HepG2 (cell line): ENCODE results near the gene FAM217B. TPM values are rescaled to one million over a fixed set of nuclear protein-coding genes. Genes with fewer than 3 reads are reported as not detected.

Experiments used
- ATAC-seq: fragments of 200-7000 bp; cut with Tn5 transposase; 3 replicates; pipeline ENCODE4 v1.9.1; 2020; ENCODE audit warnings: mild to moderate bottlenecking, moderate library complexity
- BruUV-seq: library from RNA; stranded (reverse); fragments of 400-500 nt; replicated peaks from 2 replicates; lab custom pipeline; 2021; lab: Mats Ljungman, UMichigan
- CTCF ChIA-PET: fragments of 300-600 bp; formaldehyde crosslinking; extraction: SDS; loops from one replicate; lab custom pipeline; 2021; ENCODE audit warnings: low total read pairs, inconsistent platforms, low intra/inter-chr PET ratio; lab: Yijun Ruan, JAX
- POLR2A ChIA-PET: fragments of 350-600 bp; sonication (Branson Sonifier 250); formaldehyde crosslinking; loops from one replicate; lab custom pipeline; 2020; ENCODE audit warnings: antibody characterized with exemption, inconsistent platforms; lab: Yijun Ruan, JAX
- DNase-seq: peaks from one replicate; pipeline ENCODE4 v3.0.0-alpha.2; 2015; ENCODE audit warnings: low spot score
- FAIRE-seq: peaks from 3 replicates; lab custom pipeline; 2011; peaks lifted over from hg19 to GRCh38; lab: Jason Lieb, UNC
- H2AFZ ChIP-seq: one replicate; pipeline ENCODE4 v1.6.1; 2011; ENCODE audit warnings: low read length, inconsistent platforms
- H3K27ac ChIP-seq: fragments of 300-600 bp; 3 replicates; pipeline ENCODE4 v1.8.0; 2011; ENCODE audit warnings: mixed run types, mild to moderate bottlenecking, mixed read lengths, low read length, inconsistent platforms; ENCODE audit not compliant: insufficient read depth; ENCODE audit errors: extremely low read length
- H3K27me3 ChIP-seq, 2 experiments: fragments of 200-600 bp in 1 of 2; 2 replicates in 1 of 2; 3 replicates in 1 of 2; pipeline versions ENCODE4 v1.6.0 to v1.8.0; 2011; ENCODE audit warnings: low read length in 2 of 2, mild to moderate bottlenecking in 2 of 2, moderate library complexity in 2 of 2, inconsistent platforms in 1 of 2; ENCODE audit not compliant: insufficient read depth in 2 of 2, control insufficient read depth in 1 of 2
- H3K36me3 ChIP-seq, 2 experiments: fragments of 200-600 bp in 1 of 2; replicated peaks in 1 of 2; 2 replicates in 1 of 2; 3 replicates in 1 of 2; pipeline versions ENCODE4 v1.5.1 to v1.8.0; 2011; ENCODE audit warnings: low read length in 2 of 2, inconsistent platforms in 1 of 2; ENCODE audit not compliant: insufficient read depth in 2 of 2, control insufficient read depth in 1 of 2
- H3K4me1 ChIP-seq: 2 replicates; pipeline ENCODE4 v1.5.1; 2012; ENCODE audit warnings: low read length, inconsistent platforms; ENCODE audit not compliant: insufficient read depth
- H3K4me2 ChIP-seq: 2 replicates; pipeline ENCODE4 v1.6.0; 2011; ENCODE audit warnings: low read depth, low read length, inconsistent platforms
- H3K4me3 ChIP-seq, 3 experiments: fragments of 200-600 bp in 1 of 3; sonication (generic), shearing (Covaris generic) in 1 of 3; replicated peaks in 1 of 3; 2 replicates each; pipeline ENCODE4 v1.5.1; 2011 to 2016; ENCODE audit warnings: low read length in 3 of 3, inconsistent platforms in 2 of 3, low read depth in 2 of 3, mild to moderate bottlenecking in 2 of 3, control low read depth in 1 of 3, mixed read lengths in 1 of 3; ENCODE audit not compliant: insufficient read depth in 1 of 3
- H3K79me2 ChIP-seq: one replicate; pipeline ENCODE4 v1.6.1; 2011; ENCODE audit warnings: low read length, inconsistent platforms; ENCODE audit not compliant: insufficient read depth
- H3K9ac ChIP-seq: 2 replicates; pipeline ENCODE4 v1.6.0; 2011; ENCODE audit warnings: mild to moderate bottlenecking, low read depth, low read length, inconsistent platforms; ENCODE audit not compliant: insufficient read depth
- H3K9me3 ChIP-seq: 2 replicates; pipeline ENCODE4 v1.5.1; 2012; ENCODE audit warnings: mild to moderate bottlenecking, low read length
- H4K20me1 ChIP-seq: 2 replicates; pipeline ENCODE4 v1.6.0; 2011; ENCODE audit warnings: inconsistent platforms, mild to moderate bottlenecking, low read length, moderate library complexity; ENCODE audit not compliant: insufficient read depth
- BRCA1 ChIP-seq: sonication (generic); formaldehyde crosslinking; IDR thresholded peaks from 2 replicates; pipeline ENCODE4 v1.4.0; 2020; ENCODE audit warnings: missing genetic modification reagents
- CREM ChIP-seq, 2 experiments: sonication (generic) in 1 of 2; formaldehyde crosslinking in 1 of 2; IDR thresholded peaks; 2 replicates each; pipeline versions ENCODE4 v1.4.0 to v1.6.1; 2016 to 2020; ENCODE audit warnings: antibody characterized with exemption in 1 of 2, mild to moderate bottlenecking in 1 of 2, missing genetic modification reagents in 1 of 2
- DMAP1 ChIP-seq: IDR thresholded peaks from 2 replicates; pipeline ENCODE4 v1.6.1; 2016
- KDM1A ChIP-seq: IDR thresholded peaks from 2 replicates; pipeline ENCODE4 v1.6.1; 2016; ENCODE audit warnings: missing compliant biosample characterization
- KLF15 ChIP-seq: sonication (generic); formaldehyde crosslinking; IDR thresholded peaks from 2 replicates; pipeline ENCODE4 v1.8.1; 2023; ENCODE audit warnings: borderline replicate concordance, mild to moderate bottlenecking, inconsistent platforms, missing genetic modification reagents, mixed read lengths
- MYC ChIP-seq: sonication (generic); formaldehyde crosslinking; IDR thresholded peaks from 2 replicates; pipeline ENCODE4 v1.9.0; 2021; ENCODE audit warnings: missing genetic modification reagents, borderline replicate concordance
- NCOA2 ChIP-seq: sonication (generic); formaldehyde crosslinking; IDR thresholded peaks from 2 replicates; pipeline ENCODE4 v1.8.0; 2022; ENCODE audit warnings: inconsistent platforms
- NPAS2 ChIP-seq: sonication (generic); formaldehyde crosslinking; IDR thresholded peaks from 2 replicates; pipeline ENCODE4 v1.8.0; 2022; ENCODE audit warnings: mild to moderate bottlenecking, missing genetic modification reagents, borderline replicate concordance
- PHF8 ChIP-seq: sonication (generic); formaldehyde crosslinking; IDR thresholded peaks from 2 replicates; pipeline ENCODE4 v1.5.0; 2020; ENCODE audit warnings: missing genetic modification reagents
- RFX1 ChIP-seq: fragments of 450-650 bp; IDR thresholded peaks from 2 replicates; pipeline ENCODE4 v1.6.1; 2017
- TAF15 ChIP-seq: fragments of 200-400 bp; formaldehyde crosslinking; IDR thresholded peaks from one replicate; pipeline ENCODE4 v1.6.1; 2018; ENCODE audit warnings: mild to moderate bottlenecking, low read depth, low read length; ENCODE audit not compliant: poor library complexity, severe bottlenecking
- TMF1 ChIP-seq: sonication (generic); formaldehyde crosslinking; IDR thresholded peaks from 2 replicates; pipeline ENCODE4 v1.8.1; 2022; ENCODE audit warnings: low read depth, missing genetic modification reagents
- YEATS4 ChIP-seq: sonication (generic); formaldehyde crosslinking; IDR thresholded peaks from 2 replicates; pipeline ENCODE4 v1.4.0; 2020; ENCODE audit warnings: missing genetic modification reagents, borderline replicate concordance
- ZNF333 ChIP-seq: sonication (generic); formaldehyde crosslinking; IDR thresholded peaks from 2 replicates; pipeline ENCODE4 v1.4.0; 2020; ENCODE audit warnings: mild to moderate bottlenecking, missing genetic modification reagents, borderline replicate concordance
- ZNF556 ChIP-seq: sonication (generic); formaldehyde crosslinking; IDR thresholded peaks from 2 replicates; pipeline ENCODE4 v1.4.0; 2020; ENCODE audit warnings: mild to moderate bottlenecking, missing genetic modification reagents, borderline replicate concordance
- in situ Hi-C: cut with HindIII; loops from 2 replicates; pipeline ENCODE4 v1.10.0; 2017; ENCODE audit warnings: low pct_unique_long_range_greater_than_20kb; ENCODE audit not compliant: extremely low pct_ligation_motif_present
- intact Hi-C: fragments of 100-400 bp; cut with micrococcal nuclease; formaldehyde crosslinking; loops from one replicate; pipeline ENCODE4 v1.10.0; 2022; ENCODE audit not compliant: unreplicated experiment
- polyA plus RNA-seq, 8 experiments: library from polyadenylated mRNA; depleted of rRNA in 3 of 8; stranded (reverse) in 7 of 8; unstranded in 1 of 8; fragments of >200 nt; fragmentation: Illumina TruSeq in 4 of 8; extraction: Trizol in 4 of 8; gene quantifications; 2 replicates each; pipeline versions ENCODE4 v1.2.1 to v1.2.3, GENCODE V29; 2011 to 2016; ENCODE audit warnings: low read depth in 4 of 8, missing spikeins in 1 of 8, mixed read lengths in 1 of 8; ENCODE audit not compliant: insufficient read depth in 1 of 8
- total RNA-seq, 5 experiments: library from RNA; depleted of rRNA; stranded (reverse); fragments of >200 nt; fragmentation: Illumina TruSeq; extraction: Trizol; gene quantifications; 2 replicates each; pipeline ENCODE4 v1.2.3, GENCODE V29; 2016; ENCODE audit warnings: low read depth in 1 of 5
- TF ChIP-seq, protein P1 (sequence below): sonication (generic); formaldehyde crosslinking; IDR thresholded peaks from 2 replicates; pipeline ENCODE4 v1.4.0; 2020; ENCODE audit warnings: missing genetic modification reagents, borderline replicate concordance
- TF ChIP-seq, protein P2 (sequence below): sonication (generic); formaldehyde crosslinking; IDR thresholded peaks from 2 replicates; pipeline ENCODE4 v1.8.0; 2022; ENCODE audit warnings: mild to moderate bottlenecking, missing genetic modification reagents, moderate library complexity
- TF ChIP-seq, protein P3 (sequence below): sonication (generic); formaldehyde crosslinking; IDR thresholded peaks from 2 replicates; pipeline ENCODE4 v1.4.0; 2020; ENCODE audit warnings: missing genetic modification reagents

Gene FAM217B
- total and polyA plus RNA-seq, 2 of the 13 experiments (the other 11 are each of a cell fraction or from before 2014, with no cell fraction given) = 11.1 to 14.3 TPM

DNA sequence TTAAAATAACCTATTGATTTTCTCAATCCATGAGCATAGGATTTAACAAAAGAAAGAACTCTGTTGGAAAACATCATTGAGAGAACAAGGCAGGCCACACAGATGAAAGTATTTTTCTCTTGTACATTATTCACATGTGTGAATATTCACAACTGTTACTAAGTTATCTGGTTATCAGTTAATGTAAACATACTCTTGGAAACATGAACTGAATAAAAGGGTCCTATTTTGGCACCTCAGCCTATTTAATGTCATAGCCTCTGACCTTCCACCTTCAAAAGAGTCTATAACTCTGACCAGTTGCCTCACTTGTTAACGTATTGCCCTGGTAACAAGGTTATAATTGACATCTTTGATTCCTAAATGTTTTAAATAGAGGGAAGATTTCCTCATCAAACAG, 14.8 kb upstream of the FAM217B start (continued):
- TF ChIP-seq CREM (IDR thresholded peaks at IDR 0.05) (no peak), CREM (CRISPR knock-in tag; IDR thresholded peaks at IDR 0.05) (no peak), YEATS4 (CRISPR knock-in tag) (no peak), PHF8 (CRISPR knock-in tag) (no peak), DMAP1 (no peak), RFX1 (no peak)
- TF ChIP-seq, protein P1, sequence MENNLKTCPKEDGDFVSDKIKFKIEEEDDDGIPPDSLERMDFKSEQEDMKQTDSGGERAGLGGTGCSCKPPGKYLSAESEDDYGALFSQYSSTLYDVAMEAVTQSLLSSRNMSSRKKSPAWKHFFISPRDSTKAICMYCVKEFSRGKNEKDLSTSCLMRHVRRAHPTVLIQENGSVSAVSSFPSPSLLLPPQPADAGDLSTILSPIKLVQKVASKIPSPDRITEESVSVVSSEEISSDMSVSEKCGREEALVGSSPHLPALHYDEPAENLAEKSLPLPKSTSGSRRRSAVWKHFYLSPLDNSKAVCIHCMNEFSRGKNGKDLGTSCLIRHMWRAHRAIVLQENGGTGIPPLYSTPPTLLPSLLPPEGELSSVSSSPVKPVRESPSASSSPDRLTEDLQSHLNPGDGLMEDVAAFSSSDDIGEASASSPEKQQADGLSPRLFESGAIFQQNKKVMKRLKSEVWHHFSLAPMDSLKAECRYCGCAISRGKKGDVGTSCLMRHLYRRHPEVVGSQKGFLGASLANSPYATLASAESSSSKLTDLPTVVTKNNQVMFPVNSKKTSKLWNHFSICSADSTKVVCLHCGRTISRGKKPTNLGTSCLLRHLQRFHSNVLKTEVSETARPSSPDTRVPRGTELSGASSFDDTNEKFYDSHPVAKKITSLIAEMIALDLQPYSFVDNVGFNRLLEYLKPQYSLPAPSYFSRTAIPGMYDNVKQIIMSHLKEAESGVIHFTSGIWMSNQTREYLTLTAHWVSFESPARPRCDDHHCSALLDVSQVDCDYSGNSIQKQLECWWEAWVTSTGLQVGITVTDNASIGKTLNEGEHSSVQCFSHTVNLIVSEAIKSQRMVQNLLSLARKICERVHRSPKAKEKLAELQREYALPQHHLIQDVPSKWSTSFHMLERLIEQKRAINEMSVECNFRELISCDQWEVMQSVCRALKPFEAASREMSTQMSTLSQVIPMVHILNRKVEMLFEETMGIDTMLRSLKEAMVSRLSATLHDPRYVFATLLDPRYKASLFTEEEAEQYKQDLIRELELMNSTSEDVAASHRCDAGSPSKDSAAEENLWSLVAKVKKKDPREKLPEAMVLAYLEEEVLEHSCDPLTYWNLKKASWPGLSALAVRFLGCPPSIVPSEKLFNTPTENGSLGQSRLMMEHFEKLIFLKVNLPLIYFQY = no peak

DNA sequence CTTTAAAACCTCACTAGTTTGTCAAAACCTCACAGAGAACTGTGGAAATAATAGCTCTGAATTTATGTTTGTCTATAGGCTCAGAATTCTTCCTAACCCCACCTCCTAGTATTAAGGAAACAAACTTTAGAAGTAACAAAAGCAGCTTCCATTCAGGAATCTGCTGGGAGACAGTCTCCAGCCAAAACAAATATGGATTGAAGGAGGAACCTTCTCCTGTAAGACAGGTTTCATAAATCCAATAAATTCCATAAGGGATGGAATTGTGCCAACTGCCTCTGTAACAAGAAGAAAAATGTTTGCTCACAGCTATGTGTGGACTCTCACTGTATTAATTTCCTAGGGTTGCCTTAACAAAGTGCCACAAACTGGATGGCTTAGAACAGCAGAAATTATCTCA, 14.3 kb upstream of the FAM217B start:
- Histone ChIP-seq H3K27ac (no peak overlapping the region), H3K9ac (no peak overlapping the region), H3K79me2 (no peaks in the 10 kb centered on the region), H3K9me3 (no peaks in the 10 kb centered on the region), H4K20me1 (no peaks in the 10 kb centered on the region), H3K4me1 (no peaks in the 10 kb centered on the region), H3K4me2 (no peak overlapping the region), H3K27me3 (no peaks in the 10 kb centered on the region), H3K36me3 (no peaks in the 10 kb centered on the region), H2AFZ (no peak overlapping the region), H3K4me3 (no peak overlapping the region)
- POLR2A ChIA-PET = no interaction called here
- CTCF ChIA-PET = no interaction called here
- DNase-seq = no peak
- FAIRE-seq = no peak
- no peak for ATAC-seq
- intact Hi-C loops (no loop called here), in situ Hi-C loops (no loop called here)
- no TSS peak for BruUV-seq
- TF ChIP-seq ZNF556 (CRISPR knock-in tag) (no peak), KDM1A (CRISPR knock-in tag) (no peak), TMF1 (CRISPR knock-in tag) (no peak), ZNF333 (no peak), MYC (CRISPR knock-in tag) (no peak), TAF15 (no peak), KLF15 (CRISPR knock-in tag) (no peak), BRCA1 (CRISPR knock-in tag) (no peak), NCOA2 (no peak), NPAS2 (CRISPR knock-in tag) (no peak)
- TF ChIP-seq, protein P2, sequence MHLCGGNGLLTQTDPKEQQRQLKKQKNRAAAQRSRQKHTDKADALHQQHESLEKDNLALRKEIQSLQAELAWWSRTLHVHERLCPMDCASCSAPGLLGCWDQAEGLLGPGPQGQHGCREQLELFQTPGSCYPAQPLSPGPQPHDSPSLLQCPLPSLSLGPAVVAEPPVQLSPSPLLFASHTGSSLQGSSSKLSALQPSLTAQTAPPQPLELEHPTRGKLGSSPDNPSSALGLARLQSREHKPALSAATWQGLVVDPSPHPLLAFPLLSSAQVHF (CRISPR knock-in tag) = no peak
- TF ChIP-seq, protein P3, sequence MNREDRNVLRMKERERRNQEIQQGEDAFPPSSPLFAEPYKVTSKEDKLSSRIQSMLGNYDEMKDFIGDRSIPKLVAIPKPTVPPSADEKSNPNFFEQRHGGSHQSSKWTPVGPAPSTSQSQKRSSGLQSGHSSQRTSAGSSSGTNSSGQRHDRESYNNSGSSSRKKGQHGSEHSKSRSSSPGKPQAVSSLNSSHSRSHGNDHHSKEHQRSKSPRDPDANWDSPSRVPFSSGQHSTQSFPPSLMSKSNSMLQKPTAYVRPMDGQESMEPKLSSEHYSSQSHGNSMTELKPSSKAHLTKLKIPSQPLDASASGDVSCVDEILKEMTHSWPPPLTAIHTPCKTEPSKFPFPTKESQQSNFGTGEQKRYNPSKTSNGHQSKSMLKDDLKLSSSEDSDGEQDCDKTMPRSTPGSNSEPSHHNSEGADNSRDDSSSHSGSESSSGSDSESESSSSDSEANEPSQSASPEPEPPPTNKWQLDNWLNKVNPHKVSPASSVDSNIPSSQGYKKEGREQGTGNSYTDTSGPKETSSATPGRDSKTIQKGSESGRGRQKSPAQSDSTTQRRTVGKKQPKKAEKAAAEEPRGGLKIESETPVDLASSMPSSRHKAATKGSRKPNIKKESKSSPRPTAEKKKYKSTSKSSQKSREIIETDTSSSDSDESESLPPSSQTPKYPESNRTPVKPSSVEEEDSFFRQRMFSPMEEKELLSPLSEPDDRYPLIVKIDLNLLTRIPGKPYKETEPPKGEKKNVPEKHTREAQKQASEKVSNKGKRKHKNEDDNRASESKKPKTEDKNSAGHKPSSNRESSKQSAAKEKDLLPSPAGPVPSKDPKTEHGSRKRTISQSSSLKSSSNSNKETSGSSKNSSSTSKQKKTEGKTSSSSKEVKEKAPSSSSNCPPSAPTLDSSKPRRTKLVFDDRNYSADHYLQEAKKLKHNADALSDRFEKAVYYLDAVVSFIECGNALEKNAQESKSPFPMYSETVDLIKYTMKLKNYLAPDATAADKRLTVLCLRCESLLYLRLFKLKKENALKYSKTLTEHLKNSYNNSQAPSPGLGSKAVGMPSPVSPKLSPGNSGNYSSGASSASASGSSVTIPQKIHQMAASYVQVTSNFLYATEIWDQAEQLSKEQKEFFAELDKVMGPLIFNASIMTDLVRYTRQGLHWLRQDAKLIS = no peak
